H1 (cell line): ENCODE results near the gene SYTL2. TPM values are rescaled to one million over a fixed set of nuclear protein-coding genes. Genes with fewer than 3 reads are reported as not detected.

ENCODE experiments used
- CTCF ChIA-PET: fragments of 300-600 bp; sonication (Branson Sonifier 250); formaldehyde crosslinking; loops from one replicate; lab custom pipeline; 2021; ENCODE audit not compliant: partially characterized antibody; lab: Charles Lee
- POLR2A ChIA-PET: fragments of 300-600 bp; sonication (Branson Sonifier 250); formaldehyde crosslinking; loops from one replicate; lab custom pipeline; 2021; ENCODE audit warnings: inconsistent platforms; ENCODE audit not compliant: partially characterized antibody; lab: Charles Lee
- DNase-seq, 2 experiments: peaks; one replicate each; pipeline versions ENCODE4 v3.0.0 to v3.0.0-alpha.2; 2010 to 2022; ENCODE audit warnings: low spot score in 2 of 2, low read depth in 1 of 2, mixed read lengths in 1 of 2
- FAIRE-seq: peaks from 2 replicates; lab custom pipeline; 2011; peaks lifted over from hg19 to GRCh38; lab: Jason Lieb, UNC
- H2AFZ ChIP-seq: 2 replicates; pipeline ENCODE4 v1.8.1; 2012; ENCODE audit warnings: low read length, inconsistent platforms
- H2AK5ac ChIP-seq: 2 replicates; pipeline ENCODE4 v1.6.1; 2013; ENCODE audit warnings: low read depth, low read length
- H2BK120ac ChIP-seq: replicated peaks from 2 replicates; pipeline ENCODE3; 2013; ENCODE audit warnings: low read depth, low read length, inconsistent platforms
- H2BK12ac ChIP-seq: 2 replicates; pipeline ENCODE4 v1.6.1; 2013; ENCODE audit warnings: low read depth, low read length
- H2BK15ac ChIP-seq: 2 replicates; pipeline ENCODE4 v1.6.1; 2013; ENCODE audit warnings: low read length
- H2BK20ac ChIP-seq: 2 replicates; pipeline ENCODE4 v1.6.1; 2013; ENCODE audit warnings: low read length
- H2BK5ac ChIP-seq: 2 replicates; pipeline ENCODE4 v1.6.1; 2013; ENCODE audit warnings: low read depth, low read length
- H3K14ac ChIP-seq: 2 replicates; pipeline ENCODE4 v1.6.1; 2013; ENCODE audit warnings: inconsistent platforms; ENCODE audit not compliant: insufficient read length
- H3K18ac ChIP-seq: 2 replicates; pipeline ENCODE4 v1.6.1; 2013; ENCODE audit warnings: low read length; ENCODE audit errors: extremely low read depth
- H3K23ac ChIP-seq: 2 replicates; pipeline ENCODE4 v1.6.1; 2013; ENCODE audit warnings: inconsistent platforms; ENCODE audit not compliant: insufficient read length
- H3K23me2 ChIP-seq: 2 replicates; pipeline ENCODE4 v1.6.1; 2013; ENCODE audit warnings: low read depth, low read length
- H3K27ac ChIP-seq: 2 replicates; pipeline ENCODE4 v1.6.1; 2011; ENCODE audit warnings: low read depth, low read length, inconsistent platforms
- H3K27me3 ChIP-seq, 4 experiments: replicated peaks in 1 of 4; 1 replicate in 1 of 4; 2 replicates in 3 of 4; pipeline versions ENCODE4 v1.6.1 to v1.8.1; 2011 to 2013; ENCODE audit warnings: low read length in 3 of 4, mild to moderate bottlenecking in 3 of 4, inconsistent platforms in 2 of 4, mixed read lengths in 2 of 4, moderate library complexity in 1 of 4; ENCODE audit not compliant: control insufficient read depth in 3 of 4, insufficient read depth in 3 of 4; ENCODE audit errors: extremely low read depth in 1 of 4
- H3K36me3 ChIP-seq, 4 experiments: 2 replicates each; pipeline versions ENCODE4 v1.6.1 to v1.8.1; 2011 to 2013; ENCODE audit warnings: mild to moderate bottlenecking in 4 of 4, low read length in 3 of 4, moderate library complexity in 2 of 4, control low read depth in 1 of 4, inconsistent platforms in 1 of 4; ENCODE audit not compliant: insufficient read depth in 4 of 4, control insufficient read depth in 2 of 4
- H3K4ac ChIP-seq: replicated peaks from 2 replicates; pipeline ENCODE3; 2013; ENCODE audit warnings: low read length, low read depth, mixed read lengths, inconsistent platforms; ENCODE audit not compliant: insufficient read length
- H3K4me1 ChIP-seq, 4 experiments: replicated peaks in 1 of 4; 1 replicate in 1 of 4; 2 replicates in 3 of 4; pipeline versions ENCODE4 v1.6.1 to v1.8.1; 2011 to 2013; ENCODE audit warnings: low read length in 3 of 4, inconsistent platforms in 2 of 4, mixed read lengths in 1 of 4; ENCODE audit not compliant: insufficient read depth in 4 of 4, control insufficient read depth in 3 of 4
- H3K4me2 ChIP-seq, 2 experiments: 2 replicates each; pipeline versions ENCODE4 v1.6.1 to v1.8.1; 2011 to 2013; ENCODE audit warnings: low read depth in 2 of 2, low read length in 2 of 2, control low read depth in 1 of 2, inconsistent platforms in 1 of 2, mild to moderate bottlenecking in 1 of 2; ENCODE audit not compliant: insufficient read depth in 1 of 2
- H3K4me3 ChIP-seq, 4 experiments: fragments of 200-600, 300-600 bp in 1 of 4; sonication (generic), shearing (Covaris generic), sonication (Bioruptor Twin) in 1 of 4; 2 replicates each; pipeline versions ENCODE4 v1.5.1 to v1.8.1; 2011 to 2016; ENCODE audit warnings: low read length in 4 of 4, low read depth in 3 of 4, control low read depth in 2 of 4, inconsistent platforms in 2 of 4, mild to moderate bottlenecking in 2 of 4, mixed read lengths in 1 of 4, moderate library complexity in 1 of 4; ENCODE audit not compliant: insufficient read depth in 2 of 4; ENCODE audit errors: extremely low read depth in 1 of 4
- H3K56ac ChIP-seq: replicated peaks from 2 replicates; pipeline ENCODE3; 2013; ENCODE audit warnings: low read depth, mild to moderate bottlenecking, mixed read lengths, low read length, inconsistent platforms; ENCODE audit not compliant: insufficient read length
- H3K79me1 ChIP-seq: 2 replicates; pipeline ENCODE4 v1.6.1; 2013; ENCODE audit warnings: low read depth, low read length, control low read depth
- H3K79me2 ChIP-seq, 2 experiments: 2 replicates each; pipeline versions ENCODE4 v1.6.1 to v1.8.1; 2012 to 2013; ENCODE audit warnings: low read length in 2 of 2, mild to moderate bottlenecking in 2 of 2, inconsistent platforms in 1 of 2; ENCODE audit not compliant: insufficient read depth in 2 of 2, control insufficient read depth in 1 of 2
- H3K9ac ChIP-seq, 4 experiments: replicated peaks in 1 of 4; 1 replicate in 1 of 4; 2 replicates in 3 of 4; pipeline versions ENCODE4 v1.6.1 to v1.8.1; 2011 to 2013; ENCODE audit warnings: low read depth in 3 of 4, low read length in 3 of 4, control low read depth in 2 of 4, mild to moderate bottlenecking in 2 of 4, moderate library complexity in 2 of 4, inconsistent platforms in 1 of 4; ENCODE audit errors: extremely low read depth in 1 of 4
- H3K9me3 ChIP-seq, 2 experiments: 2 replicates each; pipeline versions ENCODE4 v1.6.1 to v1.8.1; 2012 to 2013; ENCODE audit warnings: mild to moderate bottlenecking in 2 of 2, moderate library complexity in 2 of 2, control low read depth in 1 of 2, inconsistent platforms in 1 of 2, low read depth in 1 of 2, low read length in 1 of 2, mixed read lengths in 1 of 2; ENCODE audit not compliant: insufficient read depth in 2 of 2
- H4K20me1 ChIP-seq, 2 experiments: replicated peaks in 1 of 2; 2 replicates each; pipeline versions ENCODE3 to v1.8.1; 2011 to 2013; ENCODE audit warnings: inconsistent platforms in 2 of 2, low read length in 2 of 2, mild to moderate bottlenecking in 1 of 2; ENCODE audit not compliant: insufficient read depth in 2 of 2, control insufficient read depth in 1 of 2
- H4K5ac ChIP-seq: 2 replicates; pipeline ENCODE4 v1.6.1; 2013; ENCODE audit warnings: low read length, low read depth, mixed read lengths, inconsistent platforms; ENCODE audit not compliant: insufficient read length
- H4K8ac ChIP-seq: 2 replicates; pipeline ENCODE4 v1.8.0; 2013; ENCODE audit warnings: mild to moderate bottlenecking, moderate library complexity, low read length, inconsistent platforms; ENCODE audit not compliant: insufficient read depth; ENCODE audit errors: extremely low read depth
- H4K91ac ChIP-seq: replicated peaks from 2 replicates; pipeline ENCODE3; 2013; ENCODE audit warnings: low read length, mixed read lengths, inconsistent platforms; ENCODE audit not compliant: insufficient read length
- CHD1 ChIP-seq: IDR thresholded peaks from 2 replicates; pipeline ENCODE4 v1.6.1; 2012; ENCODE audit warnings: low read depth, low read length, improper control_type of control experiment
- CHD2 ChIP-seq: IDR thresholded peaks from 2 replicates; pipeline ENCODE4 v1.6.1; 2012; ENCODE audit warnings: low read length, improper control_type of control experiment
- E2F6 ChIP-seq: IDR thresholded peaks from 2 replicates; pipeline ENCODE4 v1.6.1; 2012; ENCODE audit warnings: inconsistent platforms
- FOSL1 ChIP-seq: IDR thresholded peaks from 2 replicates; pipeline ENCODE4 v1.6.1; 2011; ENCODE audit warnings: mild to moderate bottlenecking, low read depth, low read length, moderate library complexity; ENCODE audit not compliant: insufficient read depth
- GTF2F1 ChIP-seq: IDR thresholded peaks from 2 replicates; pipeline ENCODE4 v1.6.1; 2012; ENCODE audit warnings: low read depth, low read length, improper control_type of control experiment, borderline replicate concordance
- HDAC2 ChIP-seq, 2 experiments: fragments of 300-600 bp in 1 of 2; sonication (generic) in 1 of 2; IDR thresholded peaks; 2 replicates each; pipeline ENCODE4 v1.6.1; 2011 to 2012; ENCODE audit warnings: low read depth in 2 of 2, low read length in 2 of 2, mild to moderate bottlenecking in 2 of 2, moderate library complexity in 2 of 2, borderline replicate concordance in 1 of 2, inconsistent platforms in 1 of 2
- MAFK ChIP-seq: IDR thresholded peaks from 2 replicates; pipeline ENCODE4 v1.6.1; 2012; ENCODE audit warnings: low read depth, mild to moderate bottlenecking, improper control_type of control experiment, low read length
- MAX ChIP-seq: IDR thresholded peaks from 2 replicates; pipeline ENCODE4 v1.6.1; 2012; ENCODE audit warnings: inconsistent platforms
- RXRA ChIP-seq: IDR thresholded peaks from 2 replicates; pipeline ENCODE4 v1.6.1; 2011; ENCODE audit warnings: low read depth, mild to moderate bottlenecking, low read length, moderate library complexity; ENCODE audit not compliant: insufficient read depth
- SIN3A ChIP-seq, 2 experiments: IDR thresholded peaks in 1 of 2; conservative IDR thresholded peaks in 1 of 2; 2 replicates each; pipeline ENCODE4 v1.6.1; 2011 to 2012; ENCODE audit warnings: low read length in 2 of 2, improper control_type of control experiment in 1 of 2, low read depth in 1 of 2, mild to moderate bottlenecking in 1 of 2
- SP4 ChIP-seq: IDR thresholded peaks from 2 replicates; pipeline ENCODE4 v1.6.1; 2012; ENCODE audit warnings: low read length, inconsistent platforms
- whole genome bisulfite sequencing, 2 experiments: shearing (Covaris generic) in 1 of 2; methylation state at CpG; one replicate each; pipeline versions ENCODE4 v1.1.6 to v1.1.7; 2013 to 2015; ENCODE audit warnings: low lambda C conversion rate in 2 of 2, mixed read lengths in 2 of 2, inconsistent platforms in 1 of 2, low coverage in 1 of 2, missing lambda C conversion rate in 1 of 2; ENCODE audit not compliant: insufficient replicate concordance in 2 of 2, insufficient coverage in 1 of 2, insufficient read length in 1 of 2; ENCODE audit errors: extremely low coverage in 1 of 2, missing lambda C conversion rate in 1 of 2; 5-methylcytosine and 5-hydroxymethylcytosine counted together
- polyA plus RNA-seq, 7 experiments: library from polyadenylated mRNA; depleted of rRNA in 3 of 7; stranded (reverse) in 5 of 7; unstranded in 2 of 7; fragments of >200 nt in 5 of 7; fragments of 200-250 nt in 2 of 7; gene quantifications; 1 replicate in 5 of 7; 2 replicates in 1 of 7; 4 replicates in 1 of 7; pipeline versions ENCODE4 v1.2.1 to v1.2.3, GENCODE V29; 2011 to 2013; ENCODE audit warnings: missing spikeins in 2 of 7, mixed read lengths in 2 of 7
- total RNA-seq: library from RNA; stranded (reverse); fragmentation: NEBNext Ultra II Directional; extraction: Animal tissue kit (Norgen Biotek cat#: 25700); gene quantifications from 2 replicates; pipeline ENCODE4 v1.2.1, GENCODE V29; 2021

The SYTL2 gene
- total and polyA plus RNA-seq, 2 of the 8 experiments (the other 6 are each of a cell fraction or from before 2014, with no cell fraction given) = 1.3 to 9.1 TPM

- Histone ChIP-seq H3K4ac (no peak overlapping the region), H3K79me1 (no peaks in the 10 kb centered on the region), H2BK20ac (no peak overlapping the region), H3K4me2 (no peak overlapping the region), H2AFZ (no peak overlapping the region), H2BK120ac (no peak overlapping the region), H2AK5ac (no peak overlapping the region), H3K4me3 (no peak overlapping the region), H4K91ac (no peak overlapping the region), H3K23me2 (no peaks in the 10 kb centered on the region), H3K56ac (no peak overlapping the region), H3K9ac (no peak overlapping the region), H3K27me3 (peaks cover 0 to 1% (median 0%) of the 10 kb centered on the region in 4 experiments; a peak in 1 of 7 replicates), H2BK15ac (no peak overlapping the region), H3K14ac (no peak overlapping the region), H3K4me1 (no peaks in the 10 kb centered on the region; a peak in 2 of 7 replicates), H3K79me2 (peaks cover 0 to 17% of the 10 kb centered on the region in 2 experiments; a peak in 2 of 4 replicates), H4K8ac (no peak overlapping the region), H4K20me1 (peaks cover 0 to 2% of the 10 kb centered on the region in 2 experiments), H3K23ac (no peak overlapping the region), H2BK5ac (no peak overlapping the region), H2BK12ac (no peak overlapping the region), H3K36me3 (peaks cover 0 to 28% (median 12%) of the 10 kb centered on the region in 4 experiments; a peak in 5 of 8 replicates), H3K27ac (no peak overlapping the region), H4K5ac (no peak overlapping the region), H3K9me3 (no peaks in the 10 kb centered on the region), H3K18ac (no peak overlapping the region)
- DNase-seq (no peak), FAIRE-seq (no peak)
- ChIA-PET POLR2A (interaction anchor here (0.8 to 4.9 kb wide), 5 partner anchors 10 to 25 kb away, joined by 3 to 42 read pairs (median 5); partner anchors contain the start of genes CREBZF and TMEM126B), CTCF (interaction anchor here (0.6 to 0.8 kb wide), 2 partner anchors 16 to 158 kb away, joined by 3 read pairs; partner anchors contain the start of gene SYTL2)
- TF ChIP-seq CHD1 (no peak), MAFK (no peak), RXRA (no peak), HDAC2 (IDR thresholded peaks at IDR 0.05; ENCODE audit: borderline replicate concordance in 1 of 2, low read depth in 2 of 2, low read length in 2 of 2) (no peak), MAX (no peak), SIN3A (conservative IDR thresholded peaks at IDR 0.05 in 1 of 2, IDR thresholded peaks at IDR 0.05 in 1 of 2; ENCODE audit: low read depth in 1 of 2, low read length in 2 of 2) (no peak), GTF2F1 (no peak), CHD2 (no peak), FOSL1 (no peak), SP4 (no peak), E2F6 (no peak)
- 85% methylated on average over 3 of the region's 3 CpGs; no CpG with 5 or more reads in 1 of the 2 experiments for WGBS, 2 experiments
These were observed 158.0 kb downstream of the SYTL2 start for GRCh38 chr11:85652786-85653447.
